ENCODE results near the gene USP1. TPM values are rescaled to one million over a fixed set of nuclear protein-coding genes. Genes with fewer than 3 reads are reported as not detected.

Gene USP1
- total RNA-seq, 2 experiments from 2014 or later = 108 TPM

DNA sequence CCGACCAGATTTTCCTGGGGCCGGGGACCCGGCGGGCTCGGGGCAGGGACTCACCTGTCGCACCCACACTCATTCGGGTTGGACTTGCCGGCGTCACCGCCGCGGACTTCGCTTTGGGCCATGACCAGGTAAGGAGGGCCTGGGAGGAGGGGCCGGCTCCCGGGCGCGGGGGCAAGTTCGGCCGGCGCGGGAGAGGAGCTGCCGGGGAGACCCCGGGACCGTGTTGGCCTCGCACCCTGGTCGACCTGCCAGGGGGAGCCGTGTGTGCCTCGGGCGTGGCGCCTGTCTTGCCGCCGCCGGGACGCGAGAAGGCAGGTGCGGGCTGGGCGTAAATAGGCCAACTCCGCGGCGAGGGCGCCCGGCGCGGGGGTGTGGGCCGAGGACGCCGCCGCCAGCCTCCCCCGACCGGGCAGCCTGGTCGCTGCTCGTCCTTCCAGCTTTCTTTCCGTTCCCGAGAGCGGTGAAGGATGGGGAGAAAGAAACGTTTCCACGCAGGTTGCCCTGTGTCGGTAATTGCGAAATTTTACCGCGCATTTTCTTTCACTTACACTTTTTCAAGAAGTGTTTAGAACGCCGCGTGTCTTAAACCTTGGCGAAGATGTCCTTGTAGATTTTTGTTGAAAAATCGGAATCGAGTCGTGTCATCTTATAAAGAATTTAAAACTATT is 558 bp downstream of the USP1 start:
- H3K4me3 Mint-ChIP-seq = peak overlapping the region; percentile 88
- peaks cover 31% of the 10 kb centered on the region for H3K4me1 Mint-ChIP-seq
- peaks cover 38% of the 10 kb centered on the region for H3K36me3 Mint-ChIP-seq
- peaks cover 2% of the 10 kb centered on the region for H3K9me3 Mint-ChIP-seq
- peak; percentile 49 for DNase-seq
- peak overlapping the region; percentile 98 for H3K27ac Mint-ChIP-seq
- no peaks in the 10 kb centered on the region for H3K27me3 Mint-ChIP-seq

DNA sequence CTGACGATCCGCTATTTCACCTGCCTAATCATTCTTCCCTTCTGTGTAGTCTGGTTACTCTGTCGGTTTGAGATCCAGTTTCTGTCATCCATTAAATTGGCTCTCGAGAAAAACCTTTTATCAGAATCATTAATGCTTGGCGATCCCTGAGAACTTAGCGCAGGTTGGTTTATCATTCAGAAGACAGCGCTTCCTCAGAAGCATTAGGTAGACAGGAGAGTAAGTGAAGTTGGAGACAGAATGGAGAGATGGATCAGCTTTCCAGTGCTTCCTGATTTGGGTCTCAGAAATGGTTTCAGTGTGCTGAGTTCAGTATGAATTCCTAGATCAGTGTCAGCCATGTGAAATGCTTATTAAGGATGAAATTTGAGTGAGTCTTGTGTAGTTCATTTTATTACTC is 1.3 kb downstream of the USP1 start:
- Mint-ChIP-seq H3K36me3 (peaks cover 38% of the 10 kb centered on the region), H3K27me3 (no peaks in the 10 kb centered on the region), H3K27ac (peak overlapping the region; percentile 88), H3K9me3 (peaks cover 2% of the 10 kb centered on the region), H3K4me1 (peaks cover 31% of the 10 kb centered on the region), H3K4me3 (peak overlapping the region; percentile 88)
- no peak for DNase-seq

DNA sequence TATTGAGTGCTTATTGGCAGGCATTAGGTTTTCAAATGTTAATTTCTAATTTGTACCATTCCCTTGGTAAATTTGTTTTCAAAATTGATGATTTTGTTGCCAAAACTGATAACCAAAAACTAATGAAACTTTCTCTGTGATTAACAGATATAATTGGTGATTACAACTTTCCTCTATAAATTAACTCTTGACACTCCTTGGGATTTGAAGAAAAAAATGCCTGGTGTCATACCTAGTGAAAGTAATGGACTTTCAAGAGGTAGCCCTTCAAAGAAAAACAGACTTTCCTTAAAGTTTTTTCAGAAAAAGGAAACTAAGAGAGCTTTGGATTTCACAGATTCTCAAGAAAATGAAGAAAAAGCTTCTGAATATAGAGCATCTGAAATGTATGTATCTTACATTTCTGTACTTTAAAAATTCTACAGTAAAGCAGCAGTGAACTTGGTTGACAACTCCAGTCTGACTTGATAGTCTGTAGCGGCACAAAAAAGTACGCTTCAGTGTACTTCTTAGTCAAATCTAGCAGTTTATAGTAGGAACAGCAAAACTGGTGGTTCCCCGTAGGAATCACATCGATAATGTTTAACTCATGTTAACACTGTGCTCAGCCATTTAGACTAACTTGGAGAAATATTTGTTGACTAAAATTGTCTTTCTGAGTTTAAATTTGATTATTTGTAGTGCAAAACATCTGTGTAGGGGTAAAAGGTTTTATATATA is 3.0 kb downstream of the USP1 start:
- peak overlapping the region; percentile 88 for H3K4me3 Mint-ChIP-seq
- DNase-seq = no peak
- H3K27me3 Mint-ChIP-seq = no peaks in the 10 kb centered on the region
- H3K4me1 Mint-ChIP-seq = peaks cover 34% of the 10 kb centered on the region
- H3K36me3 Mint-ChIP-seq = peaks cover 43% of the 10 kb centered on the region
- H3K9me3 Mint-ChIP-seq = peaks cover 2% of the 10 kb centered on the region
- H3K27ac Mint-ChIP-seq = no peak overlapping the region

DNA sequence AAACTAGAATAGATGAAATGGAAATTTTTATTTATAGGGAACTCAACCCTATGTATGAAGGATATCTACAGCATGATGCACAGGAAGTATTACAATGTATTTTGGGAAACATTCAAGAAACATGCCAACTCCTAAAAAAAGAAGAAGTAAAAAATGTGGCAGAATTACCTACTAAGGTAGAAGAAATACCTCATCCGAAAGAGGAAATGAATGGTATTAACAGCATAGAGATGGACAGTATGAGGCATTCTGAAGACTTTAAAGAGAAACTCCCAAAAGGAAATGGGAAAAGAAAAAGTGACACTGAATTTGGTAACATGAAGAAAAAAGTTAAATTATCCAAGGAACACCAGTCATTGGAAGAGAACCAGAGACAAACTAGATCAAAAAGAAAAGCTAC is 7.9 kb downstream of the USP1 start:
- Mint-ChIP-seq H3K4me3 (no peak overlapping the region), H3K4me1 (peaks cover 34% of the 10 kb centered on the region), H3K27ac (no peak overlapping the region), H3K9me3 (no peaks in the 10 kb centered on the region), H3K36me3 (peaks cover 39% of the 10 kb centered on the region), H3K27me3 (no peaks in the 10 kb centered on the region)
- DNase-seq = no peak

DNA sequence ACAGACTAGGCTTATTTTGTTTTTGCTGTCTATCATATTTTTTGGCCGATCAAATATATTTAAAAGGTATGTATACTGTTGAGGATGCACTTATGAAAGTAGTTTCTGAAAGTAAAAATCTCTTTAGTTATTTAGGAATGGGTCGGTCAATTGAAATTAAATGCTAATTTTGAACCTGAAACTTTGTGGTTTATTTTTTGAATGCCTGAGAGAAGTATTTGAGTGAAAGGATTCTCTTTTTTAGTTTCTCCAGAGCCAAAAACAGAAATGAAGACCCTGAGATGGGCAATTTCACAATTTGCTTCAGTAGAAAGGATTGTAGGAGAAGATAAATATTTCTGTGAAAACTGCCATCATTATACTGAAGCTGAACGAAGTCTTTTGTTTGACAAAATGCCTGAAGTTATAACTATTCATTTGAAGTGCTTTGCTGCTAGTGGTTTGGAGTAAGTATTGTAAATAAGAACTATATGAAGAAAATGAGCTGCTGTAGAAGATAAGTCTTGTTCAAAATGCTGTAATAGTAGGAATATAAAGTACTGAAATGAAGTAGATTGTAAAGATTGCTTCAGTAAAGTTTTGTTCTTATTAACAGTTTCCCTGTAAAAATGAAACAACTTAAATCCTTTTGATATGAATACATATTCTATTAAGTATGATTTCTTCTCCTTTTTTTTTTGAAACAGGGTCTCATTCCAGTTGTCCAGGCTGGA is 11.5 kb downstream of the USP1 start:
- Mint-ChIP-seq H3K4me1 (peaks cover 17% of the 10 kb centered on the region), H3K27me3 (no peaks in the 10 kb centered on the region), H3K27ac (peak overlapping the region; percentile 46), H3K9me3 (no peaks in the 10 kb centered on the region), H3K4me3 (no peak overlapping the region), H3K36me3 (peaks cover 43% of the 10 kb centered on the region)
- no peak for DNase-seq

DNA sequence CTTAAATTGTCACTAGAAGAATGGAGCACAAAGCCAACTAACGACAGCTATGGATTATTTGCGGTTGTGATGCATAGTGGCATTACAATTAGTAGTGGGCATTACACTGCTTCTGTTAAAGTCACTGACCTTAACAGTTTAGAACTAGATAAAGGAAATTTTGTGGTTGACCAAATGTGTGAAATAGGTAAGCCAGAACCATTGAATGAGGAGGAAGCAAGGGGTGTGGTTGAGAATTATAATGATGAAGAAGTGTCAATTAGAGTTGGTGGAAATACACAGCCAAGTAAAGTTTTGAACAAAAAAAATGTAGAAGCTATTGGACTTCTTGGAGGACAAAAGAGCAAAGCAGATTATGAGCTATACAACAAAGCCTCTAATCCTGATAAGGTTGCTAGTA is 13.5 kb downstream of the USP1 start:
- Mint-ChIP-seq H3K36me3 (peaks cover 39% of the 10 kb centered on the region), H3K4me1 (peaks cover 14% of the 10 kb centered on the region), H3K27ac (no peak overlapping the region), H3K4me3 (no peak overlapping the region), H3K27me3 (no peaks in the 10 kb centered on the region), H3K9me3 (no peaks in the 10 kb centered on the region)
- no peak for DNase-seq

DNA sequence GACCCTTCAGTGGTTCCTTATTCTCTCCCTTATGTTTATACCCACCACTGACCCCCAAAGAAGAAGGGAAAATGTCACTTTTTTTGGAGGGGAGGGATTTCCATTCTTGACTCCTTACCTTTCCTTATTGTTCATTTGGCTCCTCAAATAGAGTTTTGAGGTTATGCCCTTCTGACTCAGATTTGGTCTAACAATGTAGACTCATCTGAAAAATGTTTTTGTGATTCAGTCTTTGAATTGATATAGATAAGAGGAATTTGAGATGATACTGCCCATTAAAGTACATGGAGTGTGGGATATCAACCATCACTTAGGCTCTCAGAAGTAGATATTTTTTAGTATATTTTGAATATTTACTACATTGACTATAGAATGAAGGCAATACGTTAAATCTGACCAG is 16.1 kb downstream of the USP1 start:
- Mint-ChIP-seq H3K27ac (no peak overlapping the region), H3K4me3 (no peak overlapping the region), H3K36me3 (peaks cover 33% of the 10 kb centered on the region), H3K27me3 (no peaks in the 10 kb centered on the region), H3K4me1 (peaks cover 7% of the 10 kb centered on the region), H3K9me3 (no peaks in the 10 kb centered on the region)
- no peak for DNase-seq

DNA sequence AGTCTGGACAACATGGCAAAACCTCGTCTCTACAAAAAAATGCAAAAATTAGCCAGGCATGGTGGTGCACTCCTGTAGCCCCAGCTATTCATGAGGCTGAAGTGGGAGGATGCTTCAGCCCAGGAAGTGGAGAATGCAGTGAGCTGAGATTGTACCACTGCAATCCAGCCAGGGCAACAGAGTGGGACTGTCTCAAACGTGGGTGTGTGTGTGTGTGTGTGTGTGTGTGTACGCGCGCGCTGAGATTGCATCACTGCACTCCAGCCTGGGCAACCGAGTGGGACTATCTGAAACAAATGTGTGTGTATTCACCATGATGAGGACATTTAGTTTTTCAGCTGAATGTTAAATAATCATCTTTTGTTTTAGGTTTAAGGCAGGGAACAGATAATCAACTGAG is 21.1 kb downstream of the USP1 start:
- H3K4me1 Mint-ChIP-seq = peaks cover 2% of the 10 kb centered on the region
- no peaks in the 10 kb centered on the region for H3K9me3 Mint-ChIP-seq
- no peak for DNase-seq
- no peak overlapping the region for H3K4me3 Mint-ChIP-seq
- H3K27me3 Mint-ChIP-seq = no peaks in the 10 kb centered on the region
- H3K36me3 Mint-ChIP-seq = peaks cover 7% of the 10 kb centered on the region
- H3K27ac Mint-ChIP-seq = no peak overlapping the region

DNA sequence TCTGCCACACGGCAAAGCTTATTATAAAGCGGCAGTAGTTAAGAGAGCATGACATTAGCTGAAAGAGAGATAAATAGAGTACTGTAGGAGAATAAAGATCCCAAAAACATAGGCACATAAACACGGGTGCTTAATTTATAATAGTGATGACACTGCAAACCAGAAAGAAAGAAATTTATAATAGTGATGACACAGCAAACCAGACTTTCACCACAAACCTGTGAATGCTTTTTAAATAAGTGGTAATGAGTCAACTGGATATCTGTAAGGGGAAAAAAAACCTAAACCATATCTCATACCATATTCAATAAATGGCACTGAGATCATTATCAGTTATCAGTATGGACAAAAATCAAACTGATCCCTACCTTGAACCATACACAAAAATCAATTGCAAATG is 25.5 kb downstream of the USP1 start:
- Mint-ChIP-seq H3K27ac (no peak overlapping the region), H3K36me3 (peaks cover 14% of the 10 kb centered on the region), H3K4me1 (peaks cover 2% of the 10 kb centered on the region), H3K4me3 (no peak overlapping the region), H3K27me3 (no peaks in the 10 kb centered on the region), H3K9me3 (no peaks in the 10 kb centered on the region)
- DNase-seq = no peak

DNA sequence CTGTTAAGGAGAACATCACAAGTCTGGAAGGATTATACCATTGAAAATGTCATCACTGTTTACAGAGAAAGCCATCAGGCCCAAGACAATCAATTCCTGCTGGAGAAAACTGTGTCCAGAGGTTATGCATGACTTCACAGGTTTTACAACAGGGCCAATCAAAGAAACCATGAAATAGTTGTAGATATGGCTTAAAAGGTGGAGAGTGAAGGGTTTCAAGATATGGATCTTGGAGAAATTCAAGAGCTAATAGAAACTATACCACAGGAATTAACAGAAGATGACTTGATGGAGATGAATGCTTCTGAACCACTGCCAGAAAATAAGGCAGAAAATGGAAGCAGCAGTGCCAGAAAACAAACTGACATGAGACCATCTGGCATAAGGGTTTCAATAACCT is 30.2 kb downstream of the USP1 start:
- H3K27me3 Mint-ChIP-seq = no peaks in the 10 kb centered on the region
- DNase-seq = no peak
- H3K9me3 Mint-ChIP-seq = peaks cover 1% of the 10 kb centered on the region
- H3K4me3 Mint-ChIP-seq = no peak overlapping the region
- H3K27ac Mint-ChIP-seq = no peak overlapping the region
- H3K4me1 Mint-ChIP-seq = peaks cover 2% of the 10 kb centered on the region
- peaks cover 40% of the 10 kb centered on the region for H3K36me3 Mint-ChIP-seq

DNA sequence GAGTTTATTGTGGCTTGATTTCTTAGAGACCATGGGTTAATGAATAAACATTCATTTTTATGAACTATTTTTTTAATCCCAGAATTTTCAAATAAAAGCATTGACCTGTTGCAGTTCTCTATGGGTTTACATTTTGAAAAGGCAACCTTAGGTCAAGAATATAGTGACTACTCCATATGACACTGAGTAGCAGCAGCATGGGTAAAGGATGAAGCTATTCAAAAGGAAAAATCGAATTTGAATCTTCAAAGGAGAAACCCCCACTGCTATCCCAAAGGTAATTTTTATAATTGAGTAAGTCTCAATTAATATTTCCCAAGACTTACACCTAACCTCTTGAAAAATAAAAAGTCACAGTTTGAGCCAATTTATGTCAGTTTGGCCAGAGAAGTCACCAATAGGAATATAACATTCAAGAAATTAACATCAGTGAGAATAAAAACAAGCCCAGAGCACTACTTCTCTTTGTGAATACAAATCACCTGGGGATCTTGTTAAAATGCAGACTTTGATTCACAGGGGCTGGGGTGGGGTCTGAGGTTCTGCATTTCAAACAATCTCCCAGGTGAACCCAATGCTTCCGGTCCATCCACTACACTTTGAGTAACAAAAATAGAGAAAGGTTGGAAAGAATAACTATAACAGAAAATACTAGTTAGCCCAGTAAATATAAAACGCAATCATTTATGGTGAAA is 39.8 kb downstream of the USP1 start:
- Mint-ChIP-seq H3K36me3 (peaks cover 3% of the 10 kb centered on the region), H3K27me3 (no peaks in the 10 kb centered on the region), H3K9me3 (no peaks in the 10 kb centered on the region), H3K4me3 (no peak overlapping the region), H3K27ac (no peak overlapping the region), H3K4me1 (no peaks in the 10 kb centered on the region)
- no peak for DNase-seq

DNA sequence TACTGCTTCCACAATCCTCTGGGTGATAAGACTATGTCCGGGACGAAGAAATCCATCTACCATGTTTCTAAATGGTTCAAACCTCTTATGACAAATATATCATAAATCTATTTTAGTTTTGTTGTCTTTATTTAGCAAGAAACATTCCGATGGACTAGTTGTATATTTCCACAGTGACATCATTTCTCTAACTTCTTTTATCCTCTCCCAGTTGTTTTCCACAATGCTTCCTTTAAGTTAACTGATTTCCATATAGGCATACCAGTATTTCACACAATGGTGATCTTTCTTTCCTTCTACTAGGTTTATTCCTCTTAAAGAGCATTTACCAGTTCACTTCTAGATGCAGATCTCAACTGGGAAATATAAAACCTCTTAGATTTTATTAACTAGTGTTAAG is 44.8 kb downstream of the USP1 start:
- no peaks in the 10 kb centered on the region for H3K4me1 Mint-ChIP-seq
- H3K36me3 Mint-ChIP-seq = no peaks in the 10 kb centered on the region
- DNase-seq = no peak
- no peaks in the 10 kb centered on the region for H3K9me3 Mint-ChIP-seq
- no peak overlapping the region for H3K4me3 Mint-ChIP-seq
- no peak overlapping the region for H3K27ac Mint-ChIP-seq
- H3K27me3 Mint-ChIP-seq = no peaks in the 10 kb centered on the region

DNA sequence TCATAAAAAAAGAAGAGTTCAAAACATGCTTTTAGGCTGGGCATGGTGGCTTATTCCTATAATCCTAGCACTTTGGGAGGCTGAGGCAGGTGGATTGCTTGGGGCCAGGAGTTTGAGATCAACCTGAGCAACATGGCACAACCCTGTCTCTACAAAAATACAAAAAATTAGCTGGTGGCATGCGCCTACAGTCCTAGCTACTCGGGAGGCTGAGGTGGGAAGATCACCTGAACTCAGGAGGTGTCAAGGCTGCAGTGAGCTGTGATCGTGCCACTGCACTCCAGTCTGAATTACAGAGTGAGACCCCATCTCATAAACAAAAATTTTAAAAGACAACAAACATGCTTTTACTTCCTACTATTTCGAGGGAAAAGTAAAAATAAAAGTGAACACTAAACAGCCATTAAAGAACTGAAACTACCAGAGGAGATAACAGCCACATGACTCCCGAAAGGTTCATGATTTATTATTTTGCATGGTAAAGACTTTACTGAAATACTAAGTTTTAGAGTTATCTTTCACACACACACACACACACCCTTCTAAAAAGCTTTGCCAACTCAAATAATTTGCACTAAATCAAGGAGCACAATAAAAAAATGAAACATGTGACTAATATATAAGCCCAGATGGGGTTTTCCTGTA is 48.1 kb downstream of the USP1 start:
- H3K4me1 Mint-ChIP-seq = no peaks in the 10 kb centered on the region
- no peaks in the 10 kb centered on the region for H3K27me3 Mint-ChIP-seq
- H3K9me3 Mint-ChIP-seq = no peaks in the 10 kb centered on the region
- H3K36me3 Mint-ChIP-seq = peaks cover 2% of the 10 kb centered on the region
- no peak overlapping the region for H3K27ac Mint-ChIP-seq
- no peak overlapping the region for H3K4me3 Mint-ChIP-seq
- DNase-seq = no peak

DNA sequence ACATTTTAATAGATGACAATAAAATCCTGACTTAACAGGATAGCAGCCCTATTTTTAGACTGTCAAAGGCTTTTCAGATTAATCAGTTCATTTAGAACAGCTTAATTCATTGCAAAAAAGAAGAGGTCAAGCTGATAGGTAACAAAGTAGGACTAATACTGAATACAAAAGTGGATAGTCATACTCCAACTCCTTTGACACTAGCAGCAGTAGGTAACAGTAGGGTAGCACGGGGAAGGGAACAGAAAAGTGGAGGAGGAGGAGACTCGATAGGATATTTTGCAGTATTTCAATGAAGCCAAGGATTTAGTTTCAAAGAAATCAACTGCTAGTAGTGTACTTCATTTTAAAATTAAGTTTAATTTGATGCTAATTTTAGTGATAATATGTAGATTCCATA is 51.1 kb downstream of the USP1 start:
- no peak overlapping the region for H3K27ac Mint-ChIP-seq
- DNase-seq = no peak
- H3K9me3 Mint-ChIP-seq = no peaks in the 10 kb centered on the region
- peaks cover 2% of the 10 kb centered on the region for H3K36me3 Mint-ChIP-seq
- H3K27me3 Mint-ChIP-seq = no peaks in the 10 kb centered on the region
- no peak overlapping the region for H3K4me3 Mint-ChIP-seq
- H3K4me1 Mint-ChIP-seq = no peaks in the 10 kb centered on the region

DNA sequence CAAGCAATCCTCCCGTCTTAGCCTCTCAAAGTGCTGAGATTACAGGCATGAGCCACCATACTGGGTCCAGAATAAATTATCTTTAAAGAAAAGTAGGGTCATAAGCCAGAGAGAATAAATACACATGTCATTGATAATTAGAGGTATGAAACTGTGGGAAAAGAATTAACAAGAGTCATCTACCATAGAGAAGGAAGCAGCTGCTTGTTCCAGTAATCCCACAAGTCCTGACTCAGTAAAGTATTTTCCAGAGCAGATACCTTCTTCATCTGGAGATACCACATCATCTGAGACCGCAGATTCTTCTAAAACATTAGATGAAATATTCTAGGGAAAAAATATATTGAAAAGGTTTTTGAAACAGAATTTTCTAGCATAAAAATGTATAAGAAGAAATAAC is 55.7 kb downstream of the USP1 start:
- no peak overlapping the region for H3K4me3 Mint-ChIP-seq
- H3K4me1 Mint-ChIP-seq = no peaks in the 10 kb centered on the region
- H3K36me3 Mint-ChIP-seq = peaks cover 7% of the 10 kb centered on the region
- no peak for DNase-seq
- H3K27me3 Mint-ChIP-seq = no peaks in the 10 kb centered on the region
- H3K9me3 Mint-ChIP-seq = no peaks in the 10 kb centered on the region
- no peak overlapping the region for H3K27ac Mint-ChIP-seq
